HTERT RPE-1 (cell line): ENCODE data around the gene WDR7.

Experiments used
- in situ Hi-C: fragments of 300-500 bp; cut with MboI; formaldehyde crosslinking; loops from 4 replicates; pipeline ENCODE4 v1.14.3; 2020; ENCODE audit warnings: low sequenced_read_pairs

Gene WDR7

GRCh38 chr18:56929886-56930285 lies 278.7 kb downstream of the WDR7 start:
- in situ Hi-C loops, result no loop called here

DNA sequence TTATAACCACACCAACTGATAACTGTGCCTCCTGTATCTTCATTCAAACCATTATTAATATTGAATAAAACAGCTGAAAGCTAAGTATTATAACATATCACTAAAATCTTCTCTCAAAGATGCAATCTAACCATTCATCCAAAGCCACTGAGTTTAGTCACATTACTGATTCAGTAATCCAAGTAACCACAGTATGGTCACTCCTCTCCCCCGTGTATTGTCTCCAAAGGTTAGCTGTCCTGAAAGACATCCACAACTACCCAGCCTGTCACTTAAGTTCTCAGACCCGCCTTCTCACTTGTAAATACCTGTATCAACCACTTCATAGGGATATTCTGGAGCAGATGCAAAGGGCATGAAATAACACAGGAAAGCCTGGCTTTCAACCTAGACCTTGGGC lies 282.3 kb downstream of the WDR7 start:
- in situ Hi-C loops, result no loop called here

DNA sequence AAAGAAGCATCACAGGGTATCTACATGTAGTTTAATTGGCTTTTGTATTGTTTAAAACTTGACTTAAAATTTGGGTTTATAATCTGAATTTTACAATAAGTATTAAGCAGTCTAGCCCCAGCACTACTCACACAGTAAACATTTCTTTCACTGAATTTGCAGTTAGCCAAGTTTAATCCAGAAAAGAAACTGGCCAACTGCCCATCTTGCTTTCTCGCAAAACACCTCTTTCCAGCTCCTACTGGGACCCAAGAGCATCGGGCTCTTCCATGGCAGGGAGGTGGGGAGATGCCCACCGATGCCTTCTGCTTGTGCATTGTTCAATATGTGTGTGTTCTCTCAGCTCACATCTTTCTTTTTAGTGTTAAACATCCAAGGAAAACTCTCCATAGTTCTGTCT lies 283.0 kb downstream of the WDR7 start:
- in situ Hi-C loops, result no loop called here

GRCh38 chr18:56934906-56935305 lies 283.7 kb downstream of the WDR7 start:
- in situ Hi-C loops, result no loop called here

DNA sequence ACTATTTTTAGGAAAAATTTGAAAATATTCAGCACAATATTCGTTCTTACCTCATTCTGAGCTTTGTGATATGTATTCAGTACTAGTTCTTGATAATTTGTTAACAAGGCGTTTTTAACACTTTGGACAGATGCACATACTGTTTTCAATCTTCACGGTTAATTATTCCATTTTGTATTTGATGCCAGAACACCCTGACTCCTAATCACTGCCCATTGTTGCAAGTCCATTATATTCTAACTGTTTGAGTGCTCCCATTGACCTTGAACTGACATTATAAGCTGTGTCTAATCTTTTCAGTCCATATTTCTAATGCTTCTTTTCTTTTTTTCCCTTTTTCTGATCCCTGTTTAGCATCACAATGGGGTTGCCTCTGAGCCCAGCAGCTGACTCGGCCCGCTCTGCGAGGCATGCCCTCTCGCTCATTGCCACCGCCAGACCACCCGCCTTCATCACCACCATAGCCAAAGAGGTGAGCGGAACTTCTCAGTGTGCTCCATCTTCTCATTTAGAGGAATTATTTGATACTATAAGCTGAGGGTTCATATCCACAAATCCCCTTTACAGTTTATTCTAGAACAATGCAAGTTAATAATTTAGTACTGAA lies 284.4 kb downstream of the WDR7 start:
- in situ Hi-C loops, result no loop called here

- in situ Hi-C loops, result no loop called here
These were observed 285.3 kb downstream of the WDR7 start for GRCh38 chr18:56936457-56936856.

GRCh38 chr18:56937874-56938430 lies 286.8 kb downstream of the WDR7 start:
- in situ Hi-C loops, result no loop called here

GRCh38 chr18:56945171-56946083 lies 294.3 kb downstream of the WDR7 start:
- in situ Hi-C loops, result no loop called here

GRCh38 chr18:56947236-56947635 lies 296.1 kb downstream of the WDR7 start:
- in situ Hi-C loops, result no loop called here

GRCh38 chr18:56952026-56952425 lies 300.9 kb downstream of the WDR7 start:
- in situ Hi-C loops, result no loop called here

- in situ Hi-C loops, result no loop called here
These were observed 302.5 kb downstream of the WDR7 start for GRCh38 chr18:56953428-56954198.

DNA sequence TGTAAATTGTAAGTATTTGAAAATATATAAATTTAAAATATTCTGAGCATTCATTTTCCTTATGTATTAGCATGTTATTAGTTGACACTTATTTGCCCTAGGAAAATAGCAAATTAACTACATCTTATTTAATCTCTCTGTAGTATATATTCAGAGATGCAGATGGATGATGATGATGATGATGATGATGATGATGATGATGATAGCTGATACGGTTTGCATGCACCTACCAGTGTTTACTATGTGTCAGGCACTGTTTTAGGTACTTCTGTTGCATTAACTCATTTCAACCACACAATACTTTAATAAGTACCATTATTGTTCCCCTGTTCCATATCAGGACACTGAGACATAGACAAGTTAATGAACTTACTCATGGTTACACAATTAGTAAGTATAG lies 304.3 kb downstream of the WDR7 start:
- in situ Hi-C loops, result no loop called here

DNA sequence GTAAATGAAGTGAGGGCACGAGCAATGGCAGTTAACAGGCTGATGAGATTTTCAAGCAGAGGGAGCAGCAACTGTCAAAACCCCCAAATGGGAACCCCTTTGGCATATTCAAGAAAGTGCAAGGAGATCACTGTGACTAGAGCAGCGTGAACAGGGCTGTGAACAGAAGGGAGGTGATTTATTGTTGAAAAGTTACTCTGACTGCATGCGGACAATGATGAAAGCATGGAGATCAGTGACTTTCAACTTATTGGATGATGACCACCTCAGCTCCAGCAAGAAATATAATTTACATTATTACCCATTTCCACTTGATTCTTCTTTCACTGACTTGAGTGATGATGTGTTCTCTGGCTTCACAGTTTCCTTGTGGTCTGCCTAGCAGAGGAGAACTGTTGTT lies 308.0 kb downstream of the WDR7 start:
- in situ Hi-C loops, result no loop called here

DNA sequence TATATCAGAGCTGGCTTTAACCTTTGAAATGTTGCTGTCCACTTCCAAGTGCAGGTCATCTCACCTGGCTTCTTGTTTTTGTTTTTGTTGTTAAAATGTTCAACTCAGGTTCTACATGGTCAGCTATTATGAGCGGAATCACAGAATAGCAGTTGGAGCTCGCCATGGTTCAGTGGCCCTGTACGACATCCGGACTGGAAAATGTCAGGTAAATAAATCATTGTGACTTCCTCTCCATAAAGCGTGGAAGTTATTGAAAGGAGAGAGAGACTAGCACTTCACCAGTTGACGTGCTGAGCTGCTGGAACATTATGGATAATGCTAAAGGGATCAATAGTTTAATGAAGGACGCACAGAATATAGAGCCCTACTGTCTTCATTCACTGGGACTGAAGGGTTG lies 311.2 kb downstream of the WDR7 start:
- in situ Hi-C loops, result no loop called here

DNA sequence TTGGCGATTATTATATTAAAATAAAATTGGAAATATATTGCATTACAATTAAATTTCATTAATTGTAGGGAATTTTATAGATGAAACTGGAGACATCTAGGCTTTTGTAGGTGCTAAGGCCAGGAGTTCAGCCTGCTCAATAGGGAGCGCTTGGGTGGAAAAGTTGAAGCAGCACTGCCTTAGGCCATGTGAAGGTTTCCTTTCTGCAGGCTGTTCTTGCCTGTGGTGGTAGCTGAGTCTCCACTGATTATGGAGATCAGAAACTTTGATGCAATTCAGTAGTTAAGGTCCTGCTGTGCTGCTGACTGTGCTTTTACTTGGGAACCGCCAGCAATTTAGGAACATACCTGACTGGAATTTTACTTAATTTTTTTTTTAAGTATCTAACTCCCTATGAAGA lies 315.9 kb downstream of the WDR7 start:
- in situ Hi-C loops, result no loop called here

DNA sequence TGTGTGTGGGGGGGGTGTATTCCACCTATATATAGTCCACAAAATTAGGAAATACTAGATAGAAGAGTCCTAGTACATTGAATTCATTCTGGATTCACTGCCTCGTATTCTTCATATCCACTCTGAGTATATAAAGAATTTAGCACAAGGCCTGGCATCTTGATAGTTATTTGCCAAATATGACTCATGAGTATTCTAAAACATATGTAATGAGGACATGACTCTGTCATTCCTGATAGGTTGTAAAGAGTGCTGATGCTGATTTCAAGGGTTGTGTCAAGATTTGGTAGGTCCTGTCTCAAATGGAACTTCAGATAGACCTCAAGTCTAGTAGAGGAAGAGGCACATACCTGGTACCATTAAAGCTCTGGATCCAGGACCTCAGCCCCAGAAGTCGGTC lies 322.3 kb downstream of the WDR7 start:
- in situ Hi-C loops, result no loop called here

GRCh38 chr18:56974141-56974540 lies 323.0 kb downstream of the WDR7 start:
- in situ Hi-C loops, result no loop called here

- in situ Hi-C loops, result no loop called here
These were observed 324.1 kb downstream of the WDR7 start for GRCh38 chr18:56975276-56975675.

GRCh38 chr18:56977309-56977708 lies 326.1 kb downstream of the WDR7 start:
- in situ Hi-C loops, result no loop called here

DNA sequence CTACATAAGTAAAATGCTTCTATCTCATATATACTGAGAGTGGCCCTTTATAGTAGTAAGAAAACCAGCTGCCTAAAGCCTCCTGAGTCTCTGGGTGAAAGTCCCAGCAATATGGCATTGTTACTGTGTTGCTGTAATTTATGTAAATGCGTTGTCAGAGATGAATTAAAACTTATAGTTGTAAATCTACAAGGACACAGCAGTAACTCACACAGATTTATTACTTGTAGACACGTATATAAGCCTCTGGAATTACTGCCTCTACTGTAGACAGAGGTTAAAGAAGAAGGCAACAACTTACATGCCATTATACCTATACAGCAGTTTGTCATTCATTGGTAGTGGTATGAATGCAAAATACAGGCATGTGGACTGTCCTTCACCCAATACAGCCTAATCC lies 326.6 kb downstream of the WDR7 start:
- in situ Hi-C loops, result no loop called here

- in situ Hi-C loops, result no loop called here
These were observed 329.0 kb downstream of the WDR7 start for GRCh38 chr18:56980151-56980550.
